Left lung (tissue), 10 donors: ENCODE measurements around the gene CDK14. TPM values are rescaled to one million over a fixed set of nuclear protein-coding genes. Genes with fewer than 3 reads are reported as not detected.

Experiments
- ATAC-seq: fragments of 200-7000 bp; cut with Tn5 transposase; one replicate; pipeline ENCODE4 v1.9.1; 2020; ENCODE audit warnings: moderate library complexity
- DNase-seq, 4 donors: peaks; one replicate each; pipeline ENCODE4 v3.0.0-alpha.2; 2013 to 2020
- H3K27ac ChIP-seq, 2 donors: fragments of 200-600 bp; sonication (generic) in 1 of 2; one replicate each; pipeline versions ENCODE4 v1.5.0 to v1.8.0; 2020 to 2021
- H3K27me3 ChIP-seq, 2 donors: fragments of 200-600 bp; sonication (generic) in 1 of 2; one replicate each; pipeline versions ENCODE4 v1.5.0 to v1.8.0; 2020 to 2021
- H3K36me3 ChIP-seq, 2 donors: fragments of 200-600 bp; sonication (generic) in 1 of 2; one replicate each; pipeline versions ENCODE4 v1.5.0 to v1.8.0; 2020 to 2021
- H3K4me1 ChIP-seq, 2 donors: fragments of 200-600 bp; one replicate each; pipeline ENCODE4 v1.8.0; 2021
- H3K4me3 ChIP-seq, 2 donors: fragments of 200-600 bp; sonication (generic) in 1 of 2; one replicate each; pipeline versions ENCODE4 v1.5.0 to v1.8.0; 2020 to 2021; ENCODE audit warnings: mild to moderate bottlenecking in 1 of 2
- H3K9me3 ChIP-seq, 2 donors: fragments of 200-600 bp; sonication (generic) in 1 of 2; one replicate each; pipeline versions ENCODE4 v1.5.0 to v1.8.0; 2020 to 2021
- CTCF ChIP-seq, 2 donors: fragments of 200-600 bp; sonication (generic) in 1 of 2; IDR thresholded peaks; one replicate each; pipeline versions ENCODE4 v1.5.0 to v1.8.0; 2021; ENCODE audit warnings: antibody characterized with exemption in 2 of 2
- intact Hi-C, 2 donors: fragments of 100-400 bp; cut with DNase I; formaldehyde crosslinking; loops; one replicate each; pipeline versions ENCODE4 v1.11.2 to v1.14.2; 2022
- polyA plus RNA-seq, 6 donors: library from polyadenylated mRNA; unstranded; fragments of 120-200 nt; gene quantifications; one replicate each; pipeline ENCODE4 v1.2.1, GENCODE V29; 2013; ENCODE audit not compliant: insufficient read length in 6 of 6
- total RNA-seq, 2 donors: library from RNA; stranded (reverse); fragmentation: NEBNext Ultra II Directional; extraction: Animal tissue kit (Norgen Biotek cat#: 25700); gene quantifications; one replicate each; pipeline ENCODE4 v1.2.1, GENCODE V29; 2021
- donor health status: DM: no; HTN: yes; CAD: no.
- donor health status: DM: no; HTN: no; CAD: no.

The CDK14 gene
- total and polyA plus RNA-seq, 8 donors = 24.1 to 45.1 (median 30.0) TPM

GRCh38 chr7:91093181-91093580 is 497.1 kb downstream of the CDK14 start:
- no peaks in the 10 kb centered on the region for H3K27me3 ChIP-seq
- H3K4me1 ChIP-seq = no peaks in the 10 kb centered on the region
- ATAC-seq (no peak), DNase-seq (no peak)
- H3K27ac ChIP-seq = no peak overlapping the region
- TF ChIP-seq CTCF (IDR thresholded peaks at IDR 0.05) = no peak
- intact Hi-C loops = no loop called here
- H3K9me3 ChIP-seq = no peaks in the 10 kb centered on the region
- H3K36me3 ChIP-seq = no peaks in the 10 kb centered on the region
- H3K4me3 ChIP-seq = no peak overlapping the region

GRCh38 chr7:91098566-91098965 is 502.4 kb downstream of the CDK14 start:
- DNase-seq (no peak), ATAC-seq (no peak)
- intact Hi-C loops = no loop called here
- no peaks in the 10 kb centered on the region for H3K27me3 ChIP-seq
- no peak overlapping the region for H3K27ac ChIP-seq
- H3K36me3 ChIP-seq = no peaks in the 10 kb centered on the region
- no peaks in the 10 kb centered on the region for H3K4me1 ChIP-seq
- no peak overlapping the region for H3K4me3 ChIP-seq
- no peak for TF ChIP-seq CTCF (IDR thresholded peaks at IDR 0.05)
- H3K9me3 ChIP-seq = no peaks in the 10 kb centered on the region

- no peak for TF ChIP-seq CTCF (IDR thresholded peaks at IDR 0.05)
- intact Hi-C loops = no loop called here
- no peak for DNase-seq
- Histone ChIP-seq H3K27ac (no peak overlapping the region), H3K36me3 (no peaks in the 10 kb centered on the region), H3K9me3 (no peaks in the 10 kb centered on the region), H3K4me1 (no peaks in the 10 kb centered on the region), H3K4me3 (no peak overlapping the region), H3K27me3 (no peaks in the 10 kb centered on the region)
- no peak for ATAC-seq
These were observed 507.2 kb downstream of the CDK14 start for GRCh38 chr7:91103363-91103762.

- ATAC-seq = no peak
- no peak overlapping the region for H3K27ac ChIP-seq
These were observed 511.3 kb downstream of the CDK14 start for GRCh38 chr7:91107460-91107859.

GRCh38 chr7:91109200-91109599 is 513.1 kb downstream of the CDK14 start:
- intact Hi-C loops = no loop called here
- no peak for ATAC-seq

More at GRCh38 chr7:91107460-91107859, 511.3 kb downstream of the CDK14 start:
- no peaks in the 10 kb centered on the region for H3K9me3 ChIP-seq
- intact Hi-C loops = no loop called here
- H3K36me3 ChIP-seq = no peaks in the 10 kb centered on the region
- TF ChIP-seq CTCF (IDR thresholded peaks at IDR 0.05) = no peak
- H3K4me1 ChIP-seq = no peaks in the 10 kb centered on the region
- no peaks in the 10 kb centered on the region for H3K27me3 ChIP-seq
- H3K4me3 ChIP-seq = no peak overlapping the region
- DNase-seq = no peak

More at GRCh38 chr7:91109200-91109599, 513.1 kb downstream of the CDK14 start:
- DNase-seq = no peak
- TF ChIP-seq CTCF (IDR thresholded peaks at IDR 0.05) = no peak
- Histone ChIP-seq H3K27ac (no peak overlapping the region), H3K36me3 (no peaks in the 10 kb centered on the region), H3K27me3 (no peaks in the 10 kb centered on the region), H3K4me1 (no peaks in the 10 kb centered on the region), H3K4me3 (no peak overlapping the region), H3K9me3 (no peaks in the 10 kb centered on the region)
